ENCODE results near the gene USP15.

USP15 gene

DNA sequence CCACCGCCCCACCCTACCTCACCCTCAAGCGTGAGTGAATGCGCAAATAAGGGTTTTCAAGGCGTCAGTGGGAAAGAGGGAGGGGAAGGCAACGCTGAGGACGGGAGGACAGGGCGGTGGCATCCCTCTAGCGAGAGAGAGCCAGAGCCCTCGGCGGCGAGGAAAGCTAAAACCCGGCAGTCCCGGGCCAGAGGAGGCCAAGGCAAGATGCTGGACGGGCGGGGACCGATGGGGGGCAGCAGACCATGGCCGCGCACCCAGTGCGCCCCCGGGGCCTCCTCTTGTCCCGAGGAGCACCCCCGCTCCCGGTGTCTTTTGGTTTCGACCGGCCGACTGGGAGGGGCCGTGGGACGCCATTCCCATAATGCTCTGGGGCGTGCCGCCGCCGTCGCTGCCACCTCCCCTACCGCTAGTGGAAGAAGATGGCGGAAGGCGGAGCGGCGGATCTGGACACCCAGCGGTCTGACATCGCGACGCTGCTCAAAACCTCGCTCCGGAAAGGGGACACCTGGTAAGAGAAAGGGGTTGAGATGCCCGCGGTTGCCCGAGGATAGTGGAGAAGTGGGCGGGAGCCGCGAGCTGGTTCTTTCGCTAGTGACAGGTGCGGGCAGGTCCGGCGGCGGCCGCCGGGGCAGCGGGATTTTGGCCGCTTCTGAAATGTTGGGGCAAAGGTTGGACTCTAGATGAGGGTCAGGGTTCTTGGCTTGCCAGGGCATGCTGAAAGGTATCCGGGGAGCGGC lies at the start of gene USP15:
USP15 (plus strand) TSS at position 412 of the 740 bp plus-strand sequence; CDS start at position 423, 11 bp downstream.
- peak; percentile 74 to 97 (median 92) for DNase-seq

GRCh38 chr12:62210422-62210821 lies 49.8 kb upstream of the USP15 start:
- DNase-seq = peak in 10 of 56 donors; percentile 1 to 59 (median 14)

GRCh38 chr12:62211510-62211909 lies 48.7 kb upstream of the USP15 start:
- DNase-seq = no peak

- no peak for DNase-seq
Measured at GRCh38 chr12:62214846-62215245, 45.4 kb upstream of the USP15 start.

DNA sequence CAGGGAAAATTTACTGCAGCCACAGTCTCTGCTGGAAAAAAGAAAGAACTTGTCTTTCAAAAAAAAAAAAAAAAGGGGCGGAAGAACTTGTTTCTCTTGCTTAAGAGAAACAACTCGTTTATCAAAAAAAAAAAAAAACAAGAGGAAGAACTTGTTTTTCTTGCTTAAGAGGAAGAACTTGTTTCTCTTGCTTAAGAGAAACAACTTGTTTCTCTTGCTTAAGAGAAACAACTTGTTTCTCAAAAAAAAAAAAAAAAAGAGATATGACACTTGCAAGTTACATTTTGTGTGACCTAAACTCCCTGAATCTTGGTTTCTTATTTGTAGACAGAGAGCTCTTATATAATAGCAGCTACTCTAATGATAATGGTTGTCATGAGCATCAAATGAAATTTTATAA lies 44.7 kb upstream of the USP15 start:
- no peak for DNase-seq

- DNase-seq = no peak
Measured at GRCh38 chr12:62217466-62218194, 42.6 kb upstream of the USP15 start.

DNA sequence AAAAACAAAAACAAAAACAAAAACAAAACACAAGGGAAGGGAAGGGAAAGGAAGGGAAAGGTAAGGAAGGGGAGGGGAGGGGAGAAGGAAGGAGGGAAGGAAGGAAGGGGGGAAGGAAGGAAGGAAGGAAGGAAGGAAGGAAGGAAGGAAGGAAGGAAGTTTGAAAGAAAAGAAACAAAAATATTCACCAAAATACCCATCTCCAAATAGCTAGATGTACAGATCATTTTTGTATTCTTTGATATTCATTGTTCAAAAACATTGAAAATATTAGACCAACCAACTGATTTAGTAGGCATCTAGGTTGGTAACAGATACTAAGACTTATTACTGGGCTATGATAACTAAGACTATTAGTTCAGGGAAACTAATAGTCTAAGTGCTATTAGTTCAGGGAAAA lies 39.1 kb upstream of the USP15 start:
- DNase-seq = no peak

- DNase-seq = no peak
Measured at GRCh38 chr12:62224601-62225000, 35.6 kb upstream of the USP15 start.

DNA sequence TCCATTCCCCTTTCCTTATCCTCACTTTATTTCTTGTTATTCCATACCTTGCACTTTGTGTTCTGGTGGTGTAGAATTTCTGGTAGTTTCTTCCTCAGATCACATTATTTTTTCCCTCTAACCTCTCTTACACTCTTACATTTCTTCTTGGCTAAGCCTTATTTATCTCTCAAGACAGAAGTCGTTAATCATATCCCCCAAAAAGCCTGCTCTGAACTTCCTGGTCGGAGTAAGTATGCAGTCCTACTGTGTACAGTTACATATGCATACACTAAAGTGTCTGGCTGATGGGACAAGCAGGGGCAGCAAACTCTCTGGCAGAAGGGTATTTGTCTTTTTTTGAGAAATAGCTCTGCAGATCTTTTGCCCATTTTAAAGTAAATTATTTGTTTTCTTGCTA lies 33.1 kb upstream of the USP15 start:
- no peak for DNase-seq

GRCh38 chr12:62230652-62231051 lies 29.6 kb upstream of the USP15 start:
- no peak for DNase-seq

GRCh38 chr12:62232143-62232729 lies 28.0 kb upstream of the USP15 start:
- DNase-seq = no peak

- DNase-seq = no peak
Measured at GRCh38 chr12:62233805-62234204, 26.4 kb upstream of the USP15 start.

DNA sequence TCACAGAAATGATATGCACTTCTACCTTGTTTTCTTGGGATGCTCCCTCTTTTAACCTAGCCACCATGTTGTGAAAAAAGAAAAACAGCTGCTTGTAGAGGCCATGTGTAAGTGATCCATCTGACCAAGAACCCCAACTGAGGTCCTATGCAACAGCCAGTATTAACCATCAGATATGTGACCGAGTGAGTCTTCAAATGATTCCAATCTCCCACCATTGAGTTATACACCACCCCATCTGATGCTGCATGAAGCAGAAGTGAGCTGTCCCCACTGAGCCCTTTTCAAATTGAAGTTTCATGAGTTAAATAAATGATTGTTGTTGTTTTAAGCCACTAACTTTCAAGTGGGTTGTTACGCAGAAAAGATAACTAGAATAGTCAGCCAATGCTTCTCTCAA lies 20.6 kb upstream of the USP15 start:
- no peak for DNase-seq

DNA sequence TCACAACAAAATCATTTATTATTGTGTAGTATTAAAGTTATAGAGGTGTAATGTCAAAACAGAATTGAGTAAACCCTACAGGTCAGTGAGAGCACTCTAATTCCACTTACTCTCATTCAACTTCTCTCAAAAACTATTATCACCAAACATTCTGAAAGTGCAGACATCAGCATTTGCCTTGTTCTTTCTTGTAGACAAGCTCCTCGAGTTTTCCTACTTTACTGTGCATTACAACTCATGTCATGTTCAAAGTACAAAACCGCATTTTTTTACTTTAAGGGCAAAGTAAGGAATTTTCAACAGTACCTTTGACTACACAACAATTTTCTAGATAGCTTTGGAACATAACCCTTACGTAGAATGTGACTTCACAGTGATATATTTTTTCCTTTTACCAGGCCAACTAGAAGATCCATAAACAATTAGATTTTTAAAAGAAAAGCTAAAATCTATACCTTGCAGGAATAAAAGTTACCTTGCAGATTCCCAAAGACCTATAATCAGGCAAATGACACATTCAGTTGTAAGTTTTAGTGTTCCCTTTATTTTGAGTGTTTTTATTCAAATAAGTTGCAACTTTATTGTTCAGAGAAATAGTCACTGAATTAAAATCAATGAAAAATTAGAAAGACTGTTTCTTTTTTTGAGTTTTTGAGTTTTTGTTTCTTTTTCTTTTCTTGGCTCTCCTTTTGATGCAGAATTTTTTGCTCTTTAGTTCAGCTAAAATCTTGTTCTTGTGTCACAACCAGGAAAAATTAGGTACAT lies 12.7 kb upstream of the USP15 start:
- no peak for DNase-seq

DNA sequence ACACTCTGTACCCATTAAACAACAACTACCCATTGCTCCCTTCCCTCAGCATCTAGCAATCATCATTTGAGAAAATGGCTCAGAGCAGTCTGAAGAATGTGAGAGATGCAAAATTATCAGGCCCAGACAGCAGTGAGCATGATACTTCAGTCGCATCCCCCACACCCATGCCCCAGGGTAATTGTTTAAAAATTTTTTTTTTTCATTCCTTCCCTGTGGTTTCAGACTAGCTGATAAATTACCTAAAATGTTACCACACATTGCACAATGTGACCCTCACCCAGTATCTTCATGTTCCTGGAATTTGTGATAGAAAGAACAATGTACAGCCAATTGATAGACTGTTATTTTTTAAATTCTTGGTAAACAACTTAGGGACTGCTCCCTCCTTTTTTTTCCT lies 11.3 kb upstream of the USP15 start:
- DNase-seq = no peak

DNA sequence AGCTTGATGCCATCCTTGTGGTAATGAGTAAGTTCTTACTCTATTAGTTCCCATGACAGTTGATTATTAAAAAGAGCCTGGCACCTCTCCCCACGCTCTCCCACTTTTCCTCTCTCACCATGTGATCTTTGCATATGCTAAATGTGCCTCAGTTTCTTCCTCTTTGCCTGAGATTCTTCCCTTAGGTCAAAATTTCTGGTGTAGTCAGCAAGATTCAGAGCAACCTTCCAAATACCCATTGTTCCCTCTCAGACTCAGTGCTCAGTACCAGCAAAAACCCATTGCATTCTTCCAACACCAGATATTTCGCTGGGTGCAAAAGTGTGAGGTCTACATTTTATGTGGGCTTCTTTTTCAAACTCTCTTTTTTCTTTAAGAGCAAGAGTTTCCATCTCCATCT lies 10.8 kb upstream of the USP15 start:
- DNase-seq = no peak

DNA sequence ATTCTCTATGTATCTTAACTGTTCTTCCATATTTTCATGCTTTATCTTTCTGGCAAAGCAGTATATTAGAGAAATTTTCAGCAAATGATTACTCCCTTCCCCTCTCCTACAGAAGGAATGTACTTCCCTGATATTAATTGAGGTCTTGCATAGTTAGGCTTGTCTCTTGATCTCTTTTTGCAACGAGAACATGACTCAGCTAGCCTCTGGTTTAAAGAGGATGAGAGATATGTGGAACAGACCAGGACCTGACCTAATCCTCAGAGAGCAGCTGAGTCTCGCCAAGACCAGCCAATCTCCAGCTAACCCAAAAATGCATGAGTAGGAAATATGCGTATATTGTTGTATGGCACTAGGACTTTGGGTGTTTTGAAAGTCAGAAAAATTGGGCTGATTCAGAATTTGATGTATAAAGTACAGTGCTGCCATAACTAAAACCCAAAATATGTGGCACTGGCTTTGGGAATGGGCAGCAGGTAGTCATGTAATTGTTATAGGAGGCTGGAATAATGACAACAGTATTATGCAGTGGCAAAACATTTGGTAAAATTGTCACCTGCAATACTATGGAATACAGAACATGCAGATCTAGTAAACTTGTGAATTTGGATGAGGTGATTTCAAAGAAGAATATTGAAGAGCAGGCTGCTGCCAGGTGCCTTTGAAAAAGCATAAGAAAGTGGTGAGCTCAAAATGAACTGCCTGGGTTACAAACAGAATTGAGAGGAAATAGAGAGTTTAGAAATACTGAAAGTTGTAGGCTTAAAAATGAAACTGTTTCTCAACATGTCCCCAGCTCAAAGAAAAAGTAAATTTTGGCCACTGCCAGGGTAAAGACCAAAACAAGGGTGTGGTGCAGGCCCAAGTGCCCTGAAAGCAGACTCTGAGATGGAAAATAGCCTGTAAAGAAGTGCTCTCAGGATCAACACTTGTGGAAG lies 9.3 kb upstream of the USP15 start:
- DNase-seq = no peak

GRCh38 chr12:62251609-62251958 lies 8.6 kb upstream of the USP15 start:
- DNase-seq = no peak

GRCh38 chr12:62252576-62252975 lies 7.6 kb upstream of the USP15 start:
- DNase-seq = no peak

DNA sequence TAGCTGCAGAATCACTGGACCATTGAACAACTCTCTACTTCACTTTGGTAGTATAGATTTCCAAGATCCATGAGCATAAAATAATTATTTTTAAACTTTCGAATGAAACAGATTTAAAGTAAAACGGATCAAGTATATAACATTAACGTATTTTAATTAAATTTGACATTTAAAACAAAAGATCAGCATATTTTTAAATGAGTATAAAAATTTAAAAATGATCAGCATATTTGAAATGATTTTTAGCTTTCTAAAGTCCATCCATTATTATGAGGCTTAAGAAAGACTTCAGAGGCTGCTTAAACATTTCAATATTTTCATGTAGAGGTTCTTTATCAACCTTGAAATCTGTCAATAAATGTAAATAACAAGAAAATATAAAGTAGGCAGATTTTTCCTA lies 5.2 kb upstream of the USP15 start:
- no peak for DNase-seq

Data from amygdala (tissue), 56 donors.